EH (cell line): ENCODE results near the gene ADD2.
"Not testable (repeated sequence)": the region's sequence is repeated elsewhere in the genome, so short reads cannot be mapped to it uniquely, and the experiment has no call there.

Experiments used
- DNase-seq: peaks from one replicate; pipeline ENCODE4 v3.0.0-alpha.2; 2015; ENCODE audit warnings: low read depth

Gene ADD2

GRCh38 chr2:70632388-70632787, 135.6 kb downstream of the ADD2 start:
- no peak for DNase-seq

- no peak for DNase-seq
Observed at GRCh38 chr2:70630761-70631160, 137.2 kb downstream of the ADD2 start.

DNA sequence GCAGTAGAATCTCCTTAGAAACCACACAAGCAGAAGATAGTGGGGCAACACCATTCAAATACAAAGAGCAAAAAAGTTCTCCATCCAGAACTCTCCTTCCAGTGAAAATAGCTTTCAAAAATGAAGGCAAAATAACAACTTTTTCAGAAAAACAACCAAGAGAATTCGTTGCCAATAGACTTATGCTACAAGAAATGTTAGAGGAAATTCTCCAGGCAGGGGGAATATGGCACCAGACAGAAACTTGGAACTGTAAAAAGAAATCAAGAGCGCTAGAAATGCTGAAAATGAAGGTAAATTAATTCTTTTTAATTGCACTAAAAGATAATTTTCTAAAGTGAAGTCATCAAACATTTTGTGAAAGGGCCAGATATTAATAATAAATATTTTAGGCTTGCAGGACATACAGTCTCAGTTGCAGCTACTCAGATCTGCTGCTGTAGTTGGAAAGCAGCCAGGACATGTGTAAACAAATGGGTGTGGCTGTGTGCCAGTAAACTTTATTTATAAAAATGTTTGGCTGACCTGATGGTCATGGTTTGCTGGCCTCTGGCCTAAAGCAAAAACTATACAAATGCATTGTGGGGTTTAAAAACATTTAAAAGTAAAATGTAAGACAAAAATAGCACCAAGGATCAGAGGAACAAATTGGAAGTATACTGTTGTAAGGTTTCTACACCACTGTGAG, 140.6 kb downstream of the ADD2 start:
- no peak for DNase-seq

GRCh38 chr2:70626254-70626990, 141.6 kb downstream of the ADD2 start:
- DNase-seq = no peak

DNA sequence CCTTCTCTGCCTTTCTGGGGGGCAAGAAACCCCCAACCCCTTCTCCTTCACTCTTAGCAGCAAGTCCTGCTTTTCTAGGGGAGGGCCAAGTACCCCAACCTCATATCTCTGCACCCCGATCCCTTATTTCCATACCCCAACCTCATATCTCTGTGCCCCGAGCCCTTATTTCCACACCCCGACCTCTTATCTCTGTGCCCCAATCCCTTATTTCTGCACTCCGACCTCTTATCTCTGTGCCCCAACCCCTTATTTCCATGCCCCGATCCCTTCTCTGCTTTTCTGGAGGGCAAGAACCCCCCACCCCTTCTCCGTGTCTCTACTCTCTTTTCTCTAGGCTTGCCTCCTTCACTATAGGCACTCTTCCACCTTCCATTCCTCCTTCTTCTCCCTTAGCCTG, 146.5 kb downstream of the ADD2 start:
- not testable (repeated sequence) for DNase-seq

DNA sequence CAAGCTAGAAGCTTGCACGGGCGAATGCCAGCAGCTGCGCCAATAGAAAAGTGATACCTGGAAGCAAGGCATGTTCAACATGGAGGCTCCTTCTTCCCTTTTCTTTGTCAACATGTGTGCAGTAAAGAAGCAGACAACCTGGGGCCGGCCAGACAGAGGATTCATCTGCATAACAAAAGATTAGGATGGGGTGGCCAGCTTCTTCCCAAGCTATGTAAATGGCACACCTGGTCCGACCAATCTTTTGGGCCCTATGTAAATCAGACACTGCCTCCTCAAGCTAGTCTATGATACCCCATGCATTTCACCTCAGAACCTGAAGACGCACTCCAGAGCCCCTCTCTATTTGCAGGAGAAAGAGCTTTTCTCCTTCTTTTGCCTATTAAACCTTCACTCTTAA, 148.0 kb downstream of the ADD2 start:
- no peak for DNase-seq

DNA sequence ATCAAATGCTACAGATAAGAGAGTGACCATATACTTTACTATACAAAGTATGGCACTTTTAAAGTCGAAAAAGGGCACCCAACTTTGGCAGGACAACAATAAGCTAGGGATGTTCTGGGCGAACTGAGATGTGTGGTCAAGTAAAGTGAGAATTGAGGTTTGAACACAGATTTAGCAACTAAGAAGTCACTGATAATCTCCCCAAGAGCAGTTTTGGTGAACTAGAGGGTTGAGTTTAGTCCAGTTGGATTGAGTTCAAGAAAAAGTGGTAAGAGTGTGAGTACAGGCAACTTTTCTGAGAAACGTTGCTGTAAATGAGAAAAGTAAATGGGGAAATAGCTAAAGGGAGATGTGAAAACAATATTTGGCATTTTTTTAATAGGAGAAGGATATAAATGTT, 148.8 kb downstream of the ADD2 start:
- no peak for DNase-seq

GRCh38 chr2:70616168-70616694, 151.8 kb downstream of the ADD2 start:
- DNase-seq = no peak

GRCh38 chr2:70615222-70615621, 152.8 kb downstream of the ADD2 start:
- DNase-seq = no peak

- DNase-seq = no peak
Observed at GRCh38 chr2:70613521-70613920, 154.5 kb downstream of the ADD2 start.

GRCh38 chr2:70612574-70612973, 155.4 kb downstream of the ADD2 start:
- DNase-seq = no peak

DNA sequence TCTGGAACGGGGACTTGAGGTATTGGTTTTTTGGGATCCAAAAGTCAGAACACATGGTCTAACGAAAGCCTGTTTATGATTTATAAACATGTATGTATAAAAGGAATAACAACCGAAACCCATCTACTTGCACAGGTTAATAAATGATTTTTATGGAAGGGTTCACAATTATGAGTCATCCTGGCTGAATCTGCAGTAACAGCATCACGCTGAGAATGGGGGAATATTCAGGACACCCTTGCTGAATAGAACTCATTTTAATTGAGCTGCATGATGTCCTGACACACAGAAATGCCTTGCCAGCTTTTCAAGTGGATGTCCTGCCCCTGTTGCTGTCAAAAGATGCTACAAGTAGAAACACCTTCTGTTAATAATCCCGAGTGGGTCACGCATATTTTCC, 159.6 kb downstream of the ADD2 start:
- DNase-seq = no peak

DNA sequence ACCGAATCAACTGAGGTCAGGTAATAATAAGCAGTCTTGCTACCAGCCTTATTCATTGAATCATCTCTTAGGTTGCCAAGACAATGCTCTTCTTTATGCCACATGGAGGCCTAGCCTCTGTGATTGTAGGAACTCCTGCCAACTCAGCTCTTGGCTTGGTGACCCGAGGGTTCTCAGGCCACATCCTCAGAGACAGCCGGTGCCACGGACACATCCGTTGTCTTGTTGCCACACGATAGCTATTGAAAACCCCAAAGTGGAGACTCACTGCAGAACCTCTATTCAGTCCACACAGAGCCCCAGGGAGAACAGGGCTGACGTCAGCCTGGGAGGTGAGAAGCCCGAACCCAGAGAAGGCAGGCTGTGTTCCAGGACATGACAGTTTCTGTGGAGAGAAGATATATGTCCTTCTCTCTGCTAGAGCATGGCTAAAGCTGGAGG, 160.9 kb downstream of the ADD2 start:
- DNase-seq = no peak
